HG03457 (cell line): Measurements from ENCODE around the gene TFF1.

Experiments used
- ATAC-seq: cut with Tn5 transposase; IDR thresholded peaks from one replicate; pipeline ENCODE4 v1.9.1; 2021; ENCODE audit warnings: moderate number of reproducible peaks; ENCODE audit not compliant: unreplicated experiment

Gene TFF1

GRCh38 chr21:42400525-42400924, 34.2 kb upstream of the TFF1 start:
- ATAC-seq, result no peak

- ATAC-seq, result no peak
Observed at GRCh38 chr21:42398436-42399028, 32.2 kb upstream of the TFF1 start.

GRCh38 chr21:42397746-42398394, 31.5 kb upstream of the TFF1 start:
- ATAC-seq, result no peak

- ATAC-seq, result no peak
Observed at GRCh38 chr21:42396799-42397745, 30.7 kb upstream of the TFF1 start.

- no peak for ATAC-seq
Observed at GRCh38 chr21:42395905-42396651, 29.7 kb upstream of the TFF1 start, which contains the start of gene TMPRSS3. TMPRSS3 (minus strand) TSS chr21:42396052; CDS start chr21:42395417, 635 bp downstream.

GRCh38 chr21:42395302-42395701, 29.0 kb upstream of the TFF1 start:
- no peak for ATAC-seq

- no peak for ATAC-seq
Observed at GRCh38 chr21:42393443-42393950, 27.2 kb upstream of the TFF1 start.

GRCh38 chr21:42392731-42393442, 26.6 kb upstream of the TFF1 start:
- ATAC-seq, result no peak

GRCh38 chr21:42391297-42391696, 25.0 kb upstream of the TFF1 start:
- ATAC-seq, result no peak

- ATAC-seq, result no peak
Observed at GRCh38 chr21:42390696-42391095, 24.4 kb upstream of the TFF1 start.

- no peak for ATAC-seq
Observed at GRCh38 chr21:42390193-42390592, 23.9 kb upstream of the TFF1 start.

- no peak for ATAC-seq
Observed at GRCh38 chr21:42389449-42389835, 23.1 kb upstream of the TFF1 start.

- ATAC-seq, result no peak
Observed at GRCh38 chr21:42388740-42389448, 22.6 kb upstream of the TFF1 start.

- ATAC-seq, result no peak
Observed at GRCh38 chr21:42387843-42388340, 21.6 kb upstream of the TFF1 start.

GRCh38 chr21:42387164-42387563, 20.8 kb upstream of the TFF1 start:
- no peak for ATAC-seq

- no peak for ATAC-seq
Observed at GRCh38 chr21:42386034-42386591, 19.8 kb upstream of the TFF1 start.

GRCh38 chr21:42385619-42386018, 19.3 kb upstream of the TFF1 start:
- ATAC-seq, result no peak

GRCh38 chr21:42384989-42385388, 18.7 kb upstream of the TFF1 start:
- no peak for ATAC-seq
